NCI-H2107 treated with DMSO at 0.1 percent for 48 hours (cell line): ENCODE measurements around the gene CPOX.

Source experiments
- DNase-seq: peaks from one replicate; lab custom pipeline; 2025; ENCODE audit not compliant: unreplicated experiment; lab: John Stamatoyannopoulos, UW

The CPOX gene

GRCh38 chr3:98596541-98597500, 3.4 kb upstream of the CPOX start:
- DNase-seq, result peak; percentile 32

GRCh38 chr3:98596087-98596486, 2.7 kb upstream of the CPOX start:
- DNase-seq, result no peak

GRCh38 chr3:98594628-98595324, 1.4 kb upstream of the CPOX start:
- no peak for DNase-seq

GRCh38 chr3:98592345-98592935, 971 bp downstream of the CPOX start:
- no peak for DNase-seq

GRCh38 chr3:98589331-98590036, 3.9 kb downstream of the CPOX start:
- DNase-seq, result no peak

- no peak for DNase-seq
These were observed 5.3 kb downstream of the CPOX start for GRCh38 chr3:98588065-98588464.

- no peak for DNase-seq
These were observed 5.8 kb downstream of the CPOX start for GRCh38 chr3:98587654-98588053.

GRCh38 chr3:98584547-98584946, 8.9 kb downstream of the CPOX start:
- DNase-seq, result no peak

- DNase-seq, result no peak
These were observed 9.6 kb downstream of the CPOX start for GRCh38 chr3:98583766-98584165.

GRCh38 chr3:98582042-98582441, 11.4 kb downstream of the CPOX start:
- no peak for DNase-seq

- DNase-seq, result no peak
These were observed 11.9 kb downstream of the CPOX start for GRCh38 chr3:98581474-98581873.

- DNase-seq, result no peak
These were observed 12.7 kb downstream of the CPOX start for GRCh38 chr3:98580401-98581386.

GRCh38 chr3:98577178-98577895, 16.1 kb downstream of the CPOX start:
- DNase-seq, result no peak

- DNase-seq, result no peak
These were observed 19.3 kb downstream of the CPOX start for GRCh38 chr3:98574132-98574531.

GRCh38 chr3:98573181-98573728, 20.2 kb downstream of the CPOX start:
- DNase-seq, result no peak

GRCh38 chr3:98568402-98568801, 25.0 kb downstream of the CPOX start:
- no peak for DNase-seq

GRCh38 chr3:98567666-98568270, 25.6 kb downstream of the CPOX start:
- DNase-seq, result no peak

- no peak for DNase-seq
These were observed 27.6 kb downstream of the CPOX start for GRCh38 chr3:98565843-98566242.

GRCh38 chr3:98565237-98565643, 28.2 kb downstream of the CPOX start:
- DNase-seq, result no peak
